ENCODE measurements around the gene TFDP1. TPM values are rescaled to one million over a fixed set of nuclear protein-coding genes. Genes with fewer than 3 reads are reported as not detected.
"Not testable (repeated sequence)": the region's sequence is repeated elsewhere in the genome, so short reads cannot be mapped to it uniquely, and the experiment has no call there.

TFDP1 gene
- total RNA-seq, 6 experiments from 2014 or later, result 21.7 to 26.9 (median 25.1) TPM

GRCh38 chr13:113562844-113563243, 21.7 kb upstream of the TFDP1 start:
- DNase-seq (no peak), ATAC-seq (no peak)
- H3K27me3 ChIP-seq, result no peaks in the 10 kb centered on the region
- 41% methylated on average over 5 of the region's 7 CpGs for WGBS (ENCODE audit: insufficient coverage, low coverage, low lambda C conversion rate, missing lambda C conversion rate)
- intact Hi-C loops (cut with DNase I), result no loop called here
- H3K9me3 ChIP-seq, result no peaks in the 10 kb centered on the region
- no peaks in the 10 kb centered on the region for H3K36me3 ChIP-seq
- H3K4me1 ChIP-seq, result peaks cover 0 to 6% (median 0%) of the 10 kb centered on the region in 4 donors
- H3K4me3 ChIP-seq, result no peak overlapping the region
- no peak overlapping the region for H3K27ac ChIP-seq
- TF ChIP-seq CTCF (IDR thresholded peaks at IDR 0.05), result no peak
- TF ChIP-seq POLR2A (IDR thresholded peaks at IDR 0.05), result no peak

- intact Hi-C loops (cut with DNase I), result not testable (repeated sequence)
These were observed 21.0 kb upstream of the TFDP1 start for GRCh38 chr13:113563511-113563910.

GRCh38 chr13:113564331-113565023, 20.1 kb upstream of the TFDP1 start:
- H3K9me3 ChIP-seq, result no peaks in the 10 kb centered on the region

More at GRCh38 chr13:113563511-113563910, 21.0 kb upstream of the TFDP1 start:
- H3K27ac ChIP-seq, H3K36me3 ChIP-seq, DNase-seq, H3K4me3 ChIP-seq, ATAC-seq, H3K4me1 ChIP-seq, H3K27me3 ChIP-seq, H3K9me3 ChIP-seq: not testable (repeated sequence)
- WGBS (ENCODE audit: insufficient coverage, low coverage, low lambda C conversion rate, missing lambda C conversion rate), result no CpG with 5 or more reads among the region's 4 CpGs

GRCh38 chr13:113565526-113566226, 18.9 kb upstream of the TFDP1 start:
- Histone ChIP-seq H3K36me3 (no peaks in the 10 kb centered on the region), H3K4me3 (no peak overlapping the region), H3K4me1 (peaks cover 0 to 6% (median 0%) of the 10 kb centered on the region in 4 donors), H3K27me3 (no peaks in the 10 kb centered on the region), H3K27ac (no peak overlapping the region), H3K9me3 (no peaks in the 10 kb centered on the region)
- ATAC-seq (no peak), DNase-seq (peak in 1 of 3 donors; percentile 44)
- WGBS (ENCODE audit: insufficient coverage, low coverage, low lambda C conversion rate, missing lambda C conversion rate), result 76% methylated on average over 25 of the region's 26 CpGs
- no peak for TF ChIP-seq POLR2A (IDR thresholded peaks at IDR 0.05)
- intact Hi-C loops (cut with DNase I), result no loop called here

More at GRCh38 chr13:113564331-113565023, 20.1 kb upstream of the TFDP1 start:
- ATAC-seq, result no peak
- TF ChIP-seq CTCF (IDR thresholded peaks at IDR 0.05), result no peak
- no peak for TF ChIP-seq POLR2A (IDR thresholded peaks at IDR 0.05)
- peaks cover 0 to 6% (median 0%) of the 10 kb centered on the region in 4 donors for H3K4me1 ChIP-seq
- H3K27me3 ChIP-seq, result no peaks in the 10 kb centered on the region
- DNase-seq, result no peak
- WGBS (ENCODE audit: insufficient coverage, low coverage, low lambda C conversion rate, missing lambda C conversion rate), result 63% methylated on average over 14 of the region's 17 CpGs
- H3K4me3 ChIP-seq, result no peak overlapping the region
- no peaks in the 10 kb centered on the region for H3K36me3 ChIP-seq
- intact Hi-C loops (cut with DNase I), result no loop called here
- no peak overlapping the region for H3K27ac ChIP-seq

DNA sequence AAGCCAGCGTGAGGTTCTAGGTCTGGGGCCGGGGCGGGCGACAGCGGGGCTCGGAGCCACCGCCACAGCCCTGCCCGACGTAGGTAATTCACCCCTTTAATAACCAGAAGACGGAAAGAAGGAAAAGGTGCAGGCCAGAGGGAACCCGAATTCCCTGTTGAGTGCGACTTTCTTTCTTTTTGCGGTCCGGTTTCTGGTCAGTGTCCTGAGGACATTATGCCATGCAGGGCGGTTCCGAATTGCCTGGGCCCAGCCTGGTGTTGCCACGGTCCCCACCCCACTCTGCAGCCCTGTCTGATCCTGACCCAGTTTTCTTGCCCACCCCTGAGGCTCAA, 18.4 kb upstream of the TFDP1 start:
- no peak overlapping the region for H3K27ac ChIP-seq
- H3K4me3 ChIP-seq, result no peak overlapping the region
- intact Hi-C loops (cut with DNase I), result no loop called here
- 0% methylated on average over 1 of the region's 17 CpGs for WGBS (ENCODE audit: insufficient coverage, low coverage, low lambda C conversion rate, missing lambda C conversion rate)
- no peaks in the 10 kb centered on the region for H3K9me3 ChIP-seq
- no peaks in the 10 kb centered on the region for H3K27me3 ChIP-seq
- ATAC-seq (no peak), DNase-seq (no peak)
- peaks cover 0 to 6% (median 0%) of the 10 kb centered on the region in 4 donors for H3K4me1 ChIP-seq
- no peak for TF ChIP-seq POLR2A (IDR thresholded peaks at IDR 0.05)
- TF ChIP-seq CTCF (IDR thresholded peaks at IDR 0.05), result no peak
- no peaks in the 10 kb centered on the region for H3K36me3 ChIP-seq

Measured in right lobe of liver (tissue), 6 donors.